GM23338 (cell line): ENCODE measurements around the gene NCKAP5. TPM values are rescaled to one million over a fixed set of nuclear protein-coding genes. Genes with fewer than 3 reads are reported as not detected.
A peak's percentile ranks its signal among the peaks of the same experiment; 100 is the strongest.

Experiments used
- ATAC-seq: fragments of 200-7000 bp; cut with Tn5 transposase; 3 replicates; pipeline ENCODE4 v1.9.1; 2020
- DNase-seq: peaks from one replicate; pipeline ENCODE4 v3.0.0-alpha.2; 2015; ENCODE audit warnings: low spot score
- H2AFZ ChIP-seq: fragments of 200-600 bp; sonication (generic); 2 replicates; pipeline ENCODE4 v1.8.0; 2016; ENCODE audit warnings: antibody characterized with exemption, mild to moderate bottlenecking, moderate library complexity
- H3F3A ChIP-seq: fragments of 200-600 bp; sonication (generic); replicated peaks from 2 replicates; pipeline ENCODE4 v1.8.0; 2017; ENCODE audit warnings: antibody characterized with exemption, mixed run types, low read depth
- H3K27ac ChIP-seq: fragments of 200-600 bp; sonication (generic); 2 replicates; pipeline ENCODE4 v1.6.1; 2016; ENCODE audit warnings: low read depth
- H3K27me3 ChIP-seq: fragments of 200-600 bp; sonication (generic); 2 replicates; pipeline ENCODE4 v1.8.0; 2016; ENCODE audit warnings: mild to moderate bottlenecking, mixed run types, moderate library complexity; ENCODE audit not compliant: insufficient read depth
- H3K36me3 ChIP-seq: fragments of 200-600 bp; sonication (generic); 2 replicates; pipeline ENCODE4 v1.8.0; 2016; ENCODE audit warnings: mild to moderate bottlenecking; ENCODE audit not compliant: insufficient read depth
- H3K4me1 ChIP-seq: fragments of 200-600 bp; sonication (generic); 2 replicates; pipeline ENCODE4 v1.8.0; 2016; ENCODE audit warnings: mild to moderate bottlenecking, moderate library complexity; ENCODE audit not compliant: insufficient read depth
- H3K4me2 ChIP-seq: fragments of 200-600 bp; sonication (generic); 2 replicates; pipeline ENCODE4 v1.7.1; 2017; ENCODE audit warnings: mixed run types
- H3K4me3 ChIP-seq: fragments of 200-600 bp; sonication (generic); 2 replicates; pipeline ENCODE4 v1.6.1; 2016; ENCODE audit warnings: mixed run types
- H3K79me2 ChIP-seq: fragments of 200-600 bp; sonication (generic); replicated peaks from 2 replicates; pipeline ENCODE4 v1.8.0; 2017; ENCODE audit warnings: mild to moderate bottlenecking; ENCODE audit not compliant: insufficient read depth
- H3K9me2 ChIP-seq: fragments of 200-600 bp; sonication (generic); 2 replicates; pipeline ENCODE4 v1.8.0; 2017; ENCODE audit not compliant: insufficient read depth
- H4K20me1 ChIP-seq: fragments of 200-600 bp; sonication (generic); replicated peaks from 2 replicates; pipeline ENCODE4 v1.8.0; 2017; ENCODE audit warnings: mild to moderate bottlenecking; ENCODE audit not compliant: insufficient read depth
- H3K27ac Mint-ChIP-seq: 2 replicates; pipeline ENCODE4 v1.8.0; 2020; ENCODE audit warnings: inconsistent platforms, mild to moderate bottlenecking, moderate library complexity, mixed read lengths
- H3K27me3 Mint-ChIP-seq: 3 replicates; pipeline ENCODE4 v1.8.0; 2022; ENCODE audit warnings: low read depth, mild to moderate bottlenecking, moderate library complexity, mixed read lengths, inconsistent platforms; ENCODE audit not compliant: insufficient read depth, poor library complexity
- H3K36me3 Mint-ChIP-seq: 3 replicates; pipeline ENCODE4 v1.8.0; 2021; ENCODE audit warnings: low read depth, mild to moderate bottlenecking, inconsistent platforms, moderate library complexity, mixed read lengths
- H3K4me1 Mint-ChIP-seq: 3 replicates; pipeline ENCODE4 v1.8.0; 2020; ENCODE audit warnings: mild to moderate bottlenecking, inconsistent platforms, mixed read lengths
- H3K4me3 Mint-ChIP-seq: 3 replicates; pipeline ENCODE4 v1.8.0; 2021; ENCODE audit warnings: moderate library complexity, mild to moderate bottlenecking, inconsistent platforms, mixed read lengths
- H3K9me3 Mint-ChIP-seq: 3 replicates; pipeline ENCODE4 v1.8.0; 2020; ENCODE audit warnings: moderate library complexity, mild to moderate bottlenecking, inconsistent platforms, mixed read lengths
- CREB1 ChIP-seq: fragments of 250-450 bp; sonication (Bioruptor Pico); IDR thresholded peaks from 2 replicates; pipeline ENCODE4 v1.5.0; 2020; ENCODE audit warnings: low read depth, mild to moderate bottlenecking, moderate library complexity
- POLR2AphosphoS5 ChIP-seq: IDR thresholded peaks from 2 replicates; pipeline ENCODE4 v1.6.1; 2016; ENCODE audit warnings: antibody characterized with exemption, low read depth
- STAT1 ChIP-seq: IDR thresholded peaks from one replicate; pipeline ENCODE4 v1.6.1; 2016; ENCODE audit warnings: antibody characterized with exemption; ENCODE audit not compliant: unreplicated experiment
- ZNF114 ChIP-seq: fragments of 250-450 bp; sonication (Bioruptor Pico); IDR thresholded peaks from 2 replicates; pipeline ENCODE4 v1.5.0; 2020; ENCODE audit warnings: mild to moderate bottlenecking, moderate library complexity
- ZNF331 ChIP-seq: fragments of 250-450 bp; sonication (Bioruptor Pico); IDR thresholded peaks from 2 replicates; pipeline ENCODE4 v1.5.0; 2020; ENCODE audit warnings: low read depth, mild to moderate bottlenecking, moderate library complexity
- ZNF462 ChIP-seq: fragments of 250-450 bp; sonication (Bioruptor Pico); IDR thresholded peaks from 2 replicates; pipeline ENCODE4 v1.5.0; 2020; ENCODE audit warnings: mild to moderate bottlenecking, moderate library complexity
- polyA plus RNA-seq: library from polyadenylated mRNA; unstranded; fragments of >200 nt; fragmentation: Nextera tagmentation; extraction: Ambion mirVana; gene quantifications from 2 replicates; pipeline ENCODE4 v1.2.1, GENCODE V29; 2016
- total RNA-seq: library from RNA; depleted of rRNA; stranded (reverse); fragments of >200 nt; shearing (Covaris generic); gene quantifications from 2 replicates; pipeline ENCODE4 v1.2.3, GENCODE V29; 2014

Gene NCKAP5
- total and polyA plus RNA-seq, 2 experiments from 2014 or later = 0.34 to 0.73 TPM

GRCh38 chr2:132969371-132969985, 598.8 kb downstream of the NCKAP5 start:
- TF ChIP-seq ZNF331 (CRISPR knock-in tag) = no peak
- no peak for TF ChIP-seq CREB1 (CRISPR knock-in tag)
- no peak for TF ChIP-seq STAT1
- TF ChIP-seq ZNF114 (CRISPR knock-in tag) = no peak
- Histone ChIP-seq H3K36me3 (no peaks in the 10 kb centered on the region), H3K4me3 (no peak overlapping the region), H3K4me2 (no peak overlapping the region), H3K9me2 (no peaks in the 10 kb centered on the region), H3K27ac (no peak overlapping the region), H3K79me2 (no peaks in the 10 kb centered on the region), H3F3A (no peaks in the 10 kb centered on the region), H3K27me3 (no peaks in the 10 kb centered on the region), H4K20me1 (no peaks in the 10 kb centered on the region), H3K4me1 (no peaks in the 10 kb centered on the region; the same call in 1 of the 2 replicates), H2AFZ (peak overlapping the region; percentile 58; the same call in 1 of the 2 replicates)
- no peak overlapping the region for H3K27ac Mint-ChIP-seq
- no peaks in the 10 kb centered on the region for H3K9me3 Mint-ChIP-seq
- peaks cover under 1% of the 10 kb centered on the region for H3K27me3 Mint-ChIP-seq
- DNase-seq (no peak), ATAC-seq (peak; percentile 31; the same call in 2 of the 3 replicates)
- H3K4me3 Mint-ChIP-seq = no peak overlapping the region
- no peaks in the 10 kb centered on the region for H3K36me3 Mint-ChIP-seq
- H3K4me1 Mint-ChIP-seq = no peaks in the 10 kb centered on the region; the same call in 1 of the 3 replicates

- H4K20me1 ChIP-seq = no peaks in the 10 kb centered on the region
- no peaks in the 10 kb centered on the region; the same call in 1 of the 3 replicates for H3K4me1 Mint-ChIP-seq
- no peaks in the 10 kb centered on the region for H3F3A ChIP-seq
- no peaks in the 10 kb centered on the region for H3K27me3 Mint-ChIP-seq
- no peak overlapping the region for H2AFZ ChIP-seq
- H3K4me1 ChIP-seq = no peaks in the 10 kb centered on the region; the same call in 1 of the 2 replicates
- H3K36me3 Mint-ChIP-seq = no peaks in the 10 kb centered on the region
- H3K79me2 ChIP-seq = no peaks in the 10 kb centered on the region
- no peak overlapping the region for H3K4me3 Mint-ChIP-seq
- ATAC-seq = no peak
- H3K4me3 ChIP-seq = no peak overlapping the region
- H3K36me3 ChIP-seq = no peaks in the 10 kb centered on the region
- H3K9me3 Mint-ChIP-seq = no peaks in the 10 kb centered on the region
- TF ChIP-seq CREB1 (CRISPR knock-in tag) (no peak), POLR2AphosphoS5 (no peak), ZNF462 (CRISPR knock-in tag) (no peak)
- H3K27ac Mint-ChIP-seq = no peak overlapping the region
- no peaks in the 10 kb centered on the region for H3K27me3 ChIP-seq
- no peaks in the 10 kb centered on the region for H3K9me2 ChIP-seq
- no peak overlapping the region for H3K27ac ChIP-seq
- no peak overlapping the region for H3K4me2 ChIP-seq
- no peak for DNase-seq
These were observed 602.8 kb downstream of the NCKAP5 start for GRCh38 chr2:132965460-132965859.
